SK-N-MC (cell line): ENCODE data around the gene CHST4.

Experiments used
- EZH2 ChIP-seq: fragments of 200-600 bp; sonication (generic); IDR thresholded peaks from one replicate; pipeline ENCODE4 v1.6.1; 2017; ENCODE audit warnings: antibody characterized with exemption
- FOXP2 ChIP-seq: optimal IDR thresholded peaks from 2 replicates; pipeline ENCODE3; 2011; ENCODE audit warnings: mild to moderate bottlenecking, moderate library complexity; ENCODE audit not compliant: insufficient read depth; ENCODE audit errors: extremely low read length, control extremely low read depth
- POLR2AphosphoS5 ChIP-seq: IDR thresholded peaks from 2 replicates; pipeline ENCODE4 v1.6.1; 2012; ENCODE audit warnings: mild to moderate bottlenecking, low read depth, low read length, borderline replicate concordance

DNA sequence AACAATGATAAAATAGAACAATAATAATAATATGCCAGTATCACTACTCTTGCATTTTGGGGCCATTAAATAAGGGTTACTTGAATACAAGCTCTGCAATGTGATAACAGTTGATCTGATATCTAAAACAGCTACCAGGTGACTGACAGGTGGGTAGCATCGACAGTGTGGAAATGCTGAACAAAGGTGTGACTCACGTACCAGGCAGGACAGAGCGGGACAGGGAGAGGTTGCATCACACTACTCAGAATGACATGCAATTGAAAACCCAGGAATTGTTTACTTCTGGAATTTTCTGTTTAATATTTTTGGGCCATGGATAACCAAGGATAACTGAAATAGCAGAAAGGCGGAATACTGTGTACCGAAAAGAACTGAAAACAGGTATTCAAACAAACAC, 21.3 kb upstream of the CHST4 start:
- TF ChIP-seq EZH2 (no peak), POLR2AphosphoS5 (no peak), FOXP2 (no peak)
